HG03432 (cell line): Measurements from ENCODE around the gene RIPOR2.

Experiments used
- ATAC-seq: cut with Tn5 transposase; IDR thresholded peaks from one replicate; pipeline ENCODE4 v1.9.1; 2021; ENCODE audit warnings: mild to moderate bottlenecking, moderate library complexity; ENCODE audit not compliant: unreplicated experiment

Gene RIPOR2

GRCh38 chr6:24824142-24824938 is 111.4 kb downstream of the RIPOR2 start:
- no peak for ATAC-seq

- no peak for ATAC-seq
Observed at GRCh38 chr6:24823185-24823584, 112.6 kb downstream of the RIPOR2 start.

- no peak for ATAC-seq
Observed at GRCh38 chr6:24822696-24823095, 113.1 kb downstream of the RIPOR2 start.

DNA sequence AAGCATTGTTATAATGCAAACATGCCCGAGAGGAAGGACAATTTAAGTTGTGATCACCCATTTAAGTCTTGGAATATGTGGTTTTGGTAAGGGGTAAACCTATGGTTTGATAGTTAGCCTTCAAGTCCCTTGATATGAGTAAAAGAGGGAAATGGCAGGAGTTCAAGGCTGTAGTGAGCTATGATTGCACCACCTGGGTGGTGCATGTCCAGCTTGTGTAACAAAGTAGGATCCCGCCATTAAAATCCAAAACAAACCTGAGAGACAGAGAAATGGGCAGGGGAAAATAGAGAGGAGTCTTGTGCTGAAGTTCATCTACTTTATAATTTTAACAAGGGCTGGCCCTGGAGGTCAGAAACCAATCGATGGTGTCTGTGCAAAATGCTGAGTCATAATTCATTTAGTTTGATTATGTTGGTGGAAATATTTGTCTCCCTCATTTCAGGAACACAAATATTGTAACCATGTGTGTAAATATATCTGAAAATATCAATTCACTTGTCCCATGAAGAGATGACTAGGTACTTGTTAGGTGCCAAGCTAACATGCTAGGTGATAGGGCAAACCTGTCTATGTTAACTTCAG is 113.8 kb downstream of the RIPOR2 start:
- ATAC-seq = no peak

DNA sequence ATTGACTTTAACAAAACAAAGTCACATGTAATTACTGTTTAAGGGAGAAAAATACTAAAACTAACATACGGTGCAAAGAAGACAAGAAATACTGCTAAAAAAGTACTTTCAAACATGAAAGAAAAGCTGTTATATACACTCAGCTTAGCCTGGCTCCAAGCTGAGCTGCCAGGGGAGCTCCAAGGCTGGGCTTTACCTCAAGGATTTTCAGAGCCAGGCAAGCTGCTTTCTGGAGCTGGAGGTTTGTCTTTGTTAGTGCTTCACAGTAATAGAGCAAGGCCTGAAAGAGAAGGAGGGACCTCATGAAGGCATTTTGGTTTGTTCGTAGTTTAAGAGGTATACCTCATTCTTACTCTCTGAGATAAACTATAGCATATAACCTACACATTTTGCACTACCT is 117.4 kb downstream of the RIPOR2 start:
- ATAC-seq = no peak

DNA sequence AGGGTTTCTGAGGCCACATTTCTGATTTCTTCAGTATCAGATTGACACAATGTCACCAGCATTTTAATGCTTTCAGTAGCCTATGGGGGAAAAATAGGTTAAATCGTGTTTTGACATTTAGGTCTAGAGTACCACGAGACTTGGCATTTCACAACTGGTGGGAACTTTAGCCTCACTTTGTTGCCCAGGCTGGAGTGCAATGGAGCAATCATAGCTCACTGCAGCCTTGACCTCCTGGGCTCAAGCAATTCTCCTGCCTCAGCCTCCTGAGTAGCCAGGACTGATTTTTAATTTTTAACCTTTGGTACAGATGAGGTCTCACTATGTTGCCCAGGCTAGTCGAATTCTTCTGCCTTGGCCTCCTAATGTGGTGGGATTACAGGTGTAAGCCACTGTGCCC is 126.0 kb downstream of the RIPOR2 start:
- ATAC-seq = no peak

- no peak for ATAC-seq
Observed at GRCh38 chr6:24807584-24807983, 128.2 kb downstream of the RIPOR2 start.

GRCh38 chr6:24802271-24803059 is 133.3 kb downstream of the RIPOR2 start:
- no peak for ATAC-seq

GRCh38 chr6:24799541-24799915 is 136.2 kb downstream of the RIPOR2 start:
- ATAC-seq = no peak

DNA sequence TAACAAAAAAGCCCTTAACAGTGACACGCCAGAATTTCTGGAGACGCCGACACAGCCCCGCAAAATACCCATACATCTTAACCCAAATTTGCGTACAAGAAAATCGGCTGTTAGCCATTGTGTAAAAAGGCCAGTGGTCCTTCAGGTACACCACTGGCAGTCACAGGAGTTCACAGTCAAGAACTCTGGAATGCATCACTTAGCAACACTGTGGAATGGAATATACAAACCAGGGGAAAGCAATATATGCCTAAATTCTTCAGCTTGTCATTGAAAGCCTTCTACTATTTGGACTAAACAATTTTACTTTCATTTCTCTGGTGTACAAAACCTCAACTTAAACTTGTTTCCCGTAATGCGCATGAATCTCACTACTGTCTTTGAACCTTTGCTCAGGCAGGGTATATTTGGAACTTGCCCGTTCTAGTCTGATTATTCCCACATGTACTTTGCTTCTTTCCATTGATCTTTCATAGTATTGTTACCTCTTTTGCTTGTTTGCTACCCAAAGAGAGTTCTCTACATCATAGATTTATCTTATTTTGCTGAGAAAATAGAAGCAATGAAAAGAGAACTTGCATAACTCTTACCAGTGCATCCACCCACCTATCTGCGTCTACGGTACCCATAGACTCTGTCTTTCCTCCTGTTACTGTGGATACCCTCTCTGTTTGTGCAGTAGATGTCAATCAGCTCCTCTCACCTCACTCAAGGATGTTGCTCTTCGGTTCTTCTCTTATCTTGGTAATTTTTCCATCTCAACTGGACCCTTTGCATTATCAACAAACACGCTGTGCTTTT is 136.8 kb downstream of the RIPOR2 start, which contains the start of gene ARMH2:
Gene ARMH2, minus strand, starts transcription at position 178 of the 801 bp plus-strand sequence. Its CDS starts 60 bp downstream, at position 118.
- no peak for ATAC-seq

DNA sequence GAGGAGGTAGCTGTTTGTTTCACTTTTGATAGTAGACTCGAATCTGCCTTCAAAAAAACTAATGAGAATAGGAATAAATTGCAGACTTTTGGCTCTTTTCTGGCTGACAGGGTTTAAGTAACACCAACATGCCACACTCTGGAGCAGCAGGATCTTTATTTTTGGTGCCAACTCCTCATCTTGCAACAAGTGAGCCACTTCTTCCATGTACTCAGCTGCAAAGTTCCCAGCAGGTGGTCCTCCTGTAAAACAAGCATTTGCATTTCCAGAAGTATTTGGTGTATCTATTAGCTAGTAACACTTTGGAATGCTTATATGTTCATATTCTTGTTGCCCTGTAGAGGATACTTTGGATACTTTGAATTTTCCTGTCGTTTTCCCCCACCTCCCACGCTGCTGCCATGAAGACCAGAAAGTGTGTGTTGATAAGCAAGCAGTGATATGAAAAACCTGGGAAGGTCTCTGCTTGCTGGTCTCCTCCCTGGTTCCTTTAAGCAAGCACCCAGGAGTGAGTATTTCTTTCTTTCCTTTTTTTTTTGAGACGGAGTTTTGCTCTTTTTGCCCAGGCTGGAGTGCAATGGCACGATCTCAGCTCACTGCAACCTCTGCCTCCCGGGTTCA is 138.1 kb downstream of the RIPOR2 start:
- no peak for ATAC-seq

- ATAC-seq = no peak
Observed at GRCh38 chr6:24796616-24797290, 139.0 kb downstream of the RIPOR2 start.

GRCh38 chr6:24795106-24795505 is 140.7 kb downstream of the RIPOR2 start:
- ATAC-seq = no peak

GRCh38 chr6:24788031-24788665 is 147.6 kb downstream of the RIPOR2 start:
- ATAC-seq = no peak

DNA sequence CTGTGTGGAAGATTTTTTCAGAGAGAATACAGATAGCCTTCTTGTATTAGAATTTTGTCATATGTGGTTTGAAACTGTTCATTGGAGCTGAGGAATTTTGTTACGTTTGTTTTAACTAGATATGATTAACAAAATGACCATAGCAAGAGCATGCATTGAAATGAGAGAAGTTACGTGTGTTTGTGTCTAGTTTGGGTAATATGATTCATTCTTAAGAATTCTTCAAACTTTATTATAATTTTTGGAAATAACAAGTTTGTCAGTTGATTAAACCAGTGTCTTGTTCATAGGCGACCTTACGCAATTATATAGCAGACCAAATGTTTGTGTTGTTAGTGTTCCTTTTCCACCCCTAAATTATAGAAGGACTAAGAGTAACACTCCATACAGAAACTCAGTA is 155.6 kb downstream of the RIPOR2 start:
- no peak for ATAC-seq

- ATAC-seq = no peak
Observed at GRCh38 chr6:24779416-24780016, 156.2 kb downstream of the RIPOR2 start.

GRCh38 chr6:24778878-24779277 is 156.9 kb downstream of the RIPOR2 start:
- no peak for ATAC-seq

DNA sequence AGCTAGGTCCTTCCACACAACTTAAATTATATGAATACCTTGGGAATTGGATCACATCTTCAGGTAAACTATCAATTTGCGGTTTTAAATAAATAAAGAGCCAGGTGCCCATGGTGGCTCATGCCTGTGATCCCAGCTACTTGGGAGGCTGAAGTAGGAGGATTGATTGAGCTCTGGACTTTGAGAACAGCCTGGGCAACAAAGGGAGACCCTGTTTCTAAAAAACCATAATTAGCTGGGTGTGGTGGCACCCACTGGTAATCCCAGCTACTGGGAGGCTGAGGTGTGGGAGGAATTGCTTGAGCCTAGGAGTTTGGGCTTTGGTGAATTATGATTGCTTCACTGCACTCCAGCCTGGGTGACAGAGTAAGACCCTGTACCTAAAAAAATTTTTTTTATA is 157.6 kb downstream of the RIPOR2 start:
- no peak for ATAC-seq

DNA sequence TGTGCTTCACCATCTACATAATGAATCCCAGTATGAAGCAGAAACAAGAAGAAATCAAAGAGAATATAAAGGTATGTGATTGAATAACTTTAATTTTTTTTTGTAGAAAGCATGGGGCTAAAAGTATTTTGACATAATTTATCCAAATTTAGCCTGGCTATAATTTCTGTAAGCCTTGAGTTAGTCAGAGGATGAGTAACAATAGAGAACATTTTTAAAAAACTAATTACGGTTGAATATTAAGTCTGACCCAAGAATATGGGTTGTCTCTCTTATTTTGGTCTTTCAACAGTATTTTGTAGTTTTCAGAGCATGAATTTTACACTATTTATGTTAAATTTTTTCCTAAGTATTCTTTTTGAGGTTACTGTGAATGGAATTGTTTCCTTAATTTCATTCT is 158.5 kb downstream of the RIPOR2 start:
- ATAC-seq = no peak
